Upper lobe of left lung (tissue), 4 donors: ENCODE measurements around the gene GADL1.

Source experiments
- CTCF ChIP-seq, 6 experiments: fragments of 450-650 bp in 4 of 6; fragments of 200-600 bp in 2 of 6; sonication (generic) in 2 of 6; IDR thresholded peaks; one replicate each; pipeline ENCODE4 v1.5.1; 2016 to 2019; ENCODE audit warnings: antibody characterized with exemption in 6 of 6
- EP300 ChIP-seq, 4 donors: sonication (generic); formaldehyde crosslinking; IDR thresholded peaks; one replicate each; pipeline ENCODE4 v1.5.1; 2017; ENCODE audit warnings: antibody characterized with exemption in 4 of 4, control low read depth in 2 of 4
- POLR2A ChIP-seq, 4 donors: fragments of 450-650 bp; IDR thresholded peaks; one replicate each; pipeline ENCODE4 v1.5.1; 2016 to 2017; ENCODE audit warnings: antibody characterized with exemption in 4 of 4, mild to moderate bottlenecking in 2 of 4
- POLR2AphosphoS5 ChIP-seq, 2 donors: sonication (generic); formaldehyde crosslinking; IDR thresholded peaks; one replicate each; pipeline ENCODE4 v1.5.1; 2017; ENCODE audit warnings: antibody characterized with exemption in 2 of 2

GRCh38 chr3:30835667-30836066 lies 58.8 kb downstream of the GADL1 start:
- TF ChIP-seq CTCF (IDR thresholded peaks at IDR 0.05): no peak
- no peak for TF ChIP-seq POLR2AphosphoS5 (IDR thresholded peaks at IDR 0.05)
- TF ChIP-seq POLR2A (IDR thresholded peaks at IDR 0.05): no peak
- TF ChIP-seq EP300 (IDR thresholded peaks at IDR 0.05): no peak
